A549 (cell line): ENCODE data around the gene TIGD1. TPM values are rescaled to one million over a fixed set of nuclear protein-coding genes. Genes with fewer than 3 reads are reported as not detected.

Experiments used
- ATAC-seq, 2 experiments: fragments of 200-7000 bp in 1 of 2; fragments of >200 bp in 1 of 2; cut with Nextera tagmentation in 1 of 2; cut with Tn5 transposase in 1 of 2; 3 replicates each; pipeline versions ENCODE4 v1.8.0 to v1.9.1; 2018 to 2020; ENCODE audit warnings: mild to moderate bottlenecking in 1 of 2, moderate library complexity in 1 of 2
- CTCF ChIA-PET: fragments of 300-600 bp; sonication (Branson Sonifier 250); formaldehyde crosslinking; extraction: SDS; loops from one replicate; lab custom pipeline; 2021; ENCODE audit warnings: antibody characterized with exemption, inconsistent platforms; lab: Yijun Ruan, JAX
- POLR2A ChIA-PET: fragments of 350-600 bp; formaldehyde crosslinking; extraction: SDS; loops from one replicate; lab custom pipeline; 2021; ENCODE audit warnings: antibody characterized with exemption, inconsistent platforms; lab: Yijun Ruan, JAX
- DNase-seq, 2 experiments: peaks; one replicate each; pipeline versions ENCODE4 v3.0.0 to v3.0.0-alpha.2; 2011 to 2016; ENCODE audit warnings: low read depth in 1 of 2, low spot score in 1 of 2
- FAIRE-seq: peaks from 2 replicates; lab custom pipeline; 2011; peaks lifted over from hg19 to GRCh38; lab: Jason Lieb, UNC
- H3K27ac ChIP-seq, 2 experiments: fragments of >200 bp; sonication (Bioruptor Twin); formaldehyde crosslinking; 3 replicates each; pipeline ENCODE4 v1.5.1; 2016 to 2017
- H3K4me1 ChIP-seq: fragments of >200 bp; sonication (Bioruptor Twin); formaldehyde crosslinking; 3 replicates; pipeline ENCODE4 v1.6.1; 2016
- H3K4me2 ChIP-seq: fragments of >200 bp; sonication (Bioruptor Twin); formaldehyde crosslinking; 3 replicates; pipeline ENCODE4 v1.6.1; 2016
- H3K4me3 ChIP-seq: fragments of >200 bp; sonication (Bioruptor Twin); formaldehyde crosslinking; 3 replicates; pipeline ENCODE4 v1.5.1; 2016
- H3K9me3 ChIP-seq: fragments of >200 bp; sonication (Bioruptor Twin); formaldehyde crosslinking; 3 replicates; pipeline ENCODE4 v1.6.1; 2016
- BCL3 ChIP-seq: fragments of >200 bp; sonication (Bioruptor Twin); formaldehyde crosslinking; IDR thresholded peaks from 3 replicates; pipeline ENCODE4 v1.6.1; 2016
- CBX2 ChIP-seq: fragments of 200-600 bp; sonication (generic); IDR thresholded peaks from 2 replicates; pipeline ENCODE4 v1.6.1; 2016; ENCODE audit warnings: low read depth, mild to moderate bottlenecking, borderline replicate concordance
- CBX8 ChIP-seq: fragments of 200-600 bp; sonication (generic); IDR thresholded peaks from 2 replicates; pipeline ENCODE4 v1.6.1; 2016
- CTCF ChIP-seq: fragments of >200 bp; sonication (Bioruptor Twin); formaldehyde crosslinking; IDR thresholded peaks from 3 replicates; pipeline ENCODE4 v1.5.1; 2016
- JUNB ChIP-seq: fragments of >200 bp; sonication (Bioruptor Twin); formaldehyde crosslinking; IDR thresholded peaks from 2 replicates; pipeline ENCODE4 v1.6.1; 2016
- KDM1A ChIP-seq: fragments of 200-600 bp; sonication (generic); IDR thresholded peaks from 2 replicates; pipeline ENCODE4 v1.6.1; 2016; ENCODE audit warnings: low read depth, mild to moderate bottlenecking
- NPAS2 ChIP-seq: fragments of 250-450 bp; sonication (Bioruptor Pico); IDR thresholded peaks from 2 replicates; pipeline ENCODE4 v1.8.0; 2022; ENCODE audit warnings: mild to moderate bottlenecking, moderate library complexity, borderline replicate concordance
- PBX3 ChIP-seq: IDR thresholded peaks from 2 replicates; pipeline ENCODE4 v1.6.1; 2012
- PHF8 ChIP-seq: fragments of 200-600 bp; sonication (generic); IDR thresholded peaks from 2 replicates; pipeline ENCODE4 v1.6.1; 2016; ENCODE audit warnings: low read depth, mild to moderate bottlenecking, antibody characterized with exemption, moderate library complexity, borderline replicate concordance
- POLR2A ChIP-seq: IDR thresholded peaks from 2 replicates; pipeline ENCODE4 v1.6.1; 2012; ENCODE audit warnings: mild to moderate bottlenecking, low read length
- RAD21 ChIP-seq, 2 experiments: fragments of >200 bp in 1 of 2; sonication (Bioruptor Twin) in 1 of 2; formaldehyde crosslinking in 1 of 2; IDR thresholded peaks in 1 of 2; conservative IDR thresholded peaks in 1 of 2; 2 replicates in 1 of 2; 3 replicates in 1 of 2; pipeline ENCODE4 v1.6.1; 2012 to 2018; ENCODE audit warnings: inconsistent platforms in 1 of 2
- RARB ChIP-seq: fragments of 250-450 bp; sonication (Bioruptor Pico); IDR thresholded peaks from 2 replicates; pipeline ENCODE4 v1.8.0; 2021; ENCODE audit warnings: mild to moderate bottlenecking, moderate library complexity
- RNF2 ChIP-seq: fragments of 200-600 bp; sonication (generic); IDR thresholded peaks from 2 replicates; pipeline ENCODE4 v1.6.1; 2016; ENCODE audit warnings: low read depth, mild to moderate bottlenecking, antibody characterized with exemption, moderate library complexity, borderline replicate concordance
- SMC3 ChIP-seq: fragments of >200 bp; sonication (Bioruptor Twin); formaldehyde crosslinking; IDR thresholded peaks from 3 replicates; pipeline ENCODE4 v1.6.1; 2018; ENCODE audit warnings: inconsistent platforms
- SREBF2 ChIP-seq: fragments of 450-650 bp; IDR thresholded peaks from 2 replicates; pipeline ENCODE4 v1.6.1; 2014; ENCODE audit warnings: mild to moderate bottlenecking, moderate library complexity
- TFCP2L1 ChIP-seq: fragments of 250-450 bp; sonication (Bioruptor Pico); IDR thresholded peaks from 2 replicates; pipeline ENCODE4 v1.5.0; 2021; ENCODE audit warnings: mild to moderate bottlenecking
- ZC3H11A ChIP-seq: fragments of 450-650 bp; IDR thresholded peaks from 2 replicates; pipeline ENCODE4 v1.6.1; 2014; ENCODE audit warnings: antibody characterized with exemption, mild to moderate bottlenecking
- ZSCAN20 ChIP-seq: fragments of 250-450 bp; sonication (Bioruptor Pico); IDR thresholded peaks from 2 replicates; pipeline ENCODE4 v1.8.0; 2022; ENCODE audit warnings: mild to moderate bottlenecking, moderate library complexity
- WGBS: methylation state at CpG from one replicate; pipeline ENCODE4 v1.1.6; 2017; ENCODE audit errors: missing lambda C conversion rate; 5-methylcytosine and 5-hydroxymethylcytosine counted together
- polyA plus RNA-seq, 4 experiments: library from polyadenylated mRNA; depleted of rRNA in 3 of 4; stranded (reverse); fragments of >200 nt; fragmentation: RNase III in 1 of 4; extraction: RNeasy Plus Mini Kit Qiagen cat#74134 plus additional on column Dnase treatment in 1 of 4; gene quantifications; 2 replicates in 3 of 4; 3 replicates in 1 of 4; pipeline ENCODE4 v1.2.3, GENCODE V29; 2011 to 2017
- TF ChIP-seq, protein P1 (sequence below): IDR thresholded peaks from 2 replicates; pipeline ENCODE4 v1.6.1; 2012

TIGD1 gene
- polyA plus RNA-seq, 2 of the 4 experiments (the other 2 are of a cell fraction) = 5.7 to 10.5 TPM

GRCh38 chr2:232523402-232523681 is 27.0 kb downstream of the TIGD1 start:
- TF ChIP-seq KDM1A (peak; percentile 46; the same call in 1 of the 2 replicates), BCL3 (no peak)
- TF ChIP-seq, all 56 proteins: peak for 1
- Histone ChIP-seq H3K4me2 (peak overlapping the region; percentile 93), H3K4me3 (peak overlapping the region; percentile 45), H3K9me3 (no peaks in the 10 kb centered on the region), H3K4me1 (peaks cover 17% of the 10 kb centered on the region; the same call in 1 of the 3 replicates), H3K27ac (peak overlapping the region in 1 of 2 experiments; percentile 87; a peak in 3 of 6 replicates)
- WGBS = 8% methylated on average over 8 of the region's 16 CpGs
- peak; percentile 28 to 46 for DNase-seq
- no peak for FAIRE-seq
- ChIA-PET POLR2A (interaction anchor here (0.6 to 2.6 kb wide), 2 partner anchors 27 to 71 kb away, joined by 3 to 13 read pairs; partner anchors contain the start of genes EIF4E2 and TIGD1), CTCF (interaction anchor here (0.5 to 8.2 kb wide), 32 partner anchors 8 to 1727 kb away, joined by 3 to 107 read pairs (median 4); no protein-coding TSS in a partner anchor)
- peak; percentile 10 to 37; a peak in 5 of 6 replicates for ATAC-seq

GRCh38 chr2:232522623-232523401 is 27.5 kb downstream of the TIGD1 start:
- POLR2A ChIA-PET = interaction anchor here (0.6 to 2.6 kb wide), 2 partner anchors 28 to 70 kb away, joined by 3 to 13 read pairs; partner anchors contain the start of genes EIF4E2 and TIGD1
- Histone ChIP-seq H3K4me2 (peak overlapping the region; percentile 93), H3K4me1 (peaks cover 17% of the 10 kb centered on the region; the same call in 1 of the 3 replicates), H3K9me3 (no peaks in the 10 kb centered on the region), H3K27ac (peak overlapping the region in 1 of 2 experiments; percentile 74; a peak in 3 of 6 replicates), H3K4me3 (peak overlapping the region; percentile 45)
- no peak for FAIRE-seq
- 18% methylated on average over 22 of the region's 46 CpGs for WGBS
- TF ChIP-seq, protein P1, sequence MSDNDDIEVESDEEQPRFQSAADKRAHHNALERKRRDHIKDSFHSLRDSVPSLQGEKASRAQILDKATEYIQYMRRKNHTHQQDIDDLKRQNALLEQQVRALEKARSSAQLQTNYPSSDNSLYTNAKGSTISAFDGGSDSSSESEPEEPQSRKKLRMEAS = no peak
- TF ChIP-seq RARB (CRISPR knock-in tag) (no peak), PHF8 (no peak), CBX2 (no peak), CBX8 (no peak), TFCP2L1 (no peak), JUNB (no peak), NPAS2 (CRISPR knock-in tag) (no peak), POLR2A (no peak), SREBF2 (no peak), ZSCAN20 (CRISPR knock-in tag) (no peak), PBX3 (no peak)
- CTCF ChIA-PET = interaction anchor here (0.6 to 8.2 kb wide), 42 partner anchors 8 to 1727 kb away, joined by 3 to 107 read pairs (median 5); partner anchors contain the start of gene CHRNG
- peak; percentile 25 to 40 for ATAC-seq
- DNase-seq = peak in 1 of 2 experiments; percentile 28

- Histone ChIP-seq H3K9me3 (no peaks in the 10 kb centered on the region), H3K4me2 (peak overlapping the region; percentile 93), H3K27ac (peak overlapping the region in 1 of 2 experiments; percentile 74; a peak in 3 of 6 replicates), H3K4me3 (peak overlapping the region; percentile 40), H3K4me1 (peaks cover 17% of the 10 kb centered on the region; the same call in 2 of the 3 replicates)
- ATAC-seq = peak; percentile 23 to 67; a peak in 3 of 6 replicates
- peak; percentile 42 to 60 for DNase-seq
- CTCF ChIA-PET = interaction anchor here (0.6 to 8.2 kb wide), 45 partner anchors 10 to 671 kb away, joined by 3 to 107 read pairs (median 4); partner anchors contain the start of gene CHRNG
- FAIRE-seq = no peak
- no CpG with 5 or more reads among the region's 66 CpGs for WGBS
- POLR2A ChIA-PET = no interaction called here
- TF ChIP-seq ZC3H11A (no peak), RNF2 (no peak), CTCF (peak; percentile 97), SMC3 (peak; percentile 83), RAD21 (conservative IDR thresholded peaks at IDR 0.05 in 1 of 2, IDR thresholded peaks at IDR 0.05 in 1 of 2) (peak; percentile 77 to 94)
These were observed 28.3 kb downstream of the TIGD1 start for GRCh38 chr2:232521959-232522622.
